Karpas-422 (cell line): ENCODE data around the gene LRRC45. TPM values are rescaled to one million over a fixed set of nuclear protein-coding genes. Genes with fewer than 3 reads are reported as not detected.

Experiments used
- DNase-seq: peaks from one replicate; pipeline ENCODE4 v3.0.0-alpha.2; 2015
- H2AFZ ChIP-seq: fragments of 200-600 bp; sonication (generic); 2 replicates; pipeline ENCODE4 v1.6.1; 2014; ENCODE audit warnings: antibody characterized with exemption, low read length, mixed read lengths
- H3K27ac ChIP-seq: fragments of 200-600 bp; sonication (generic); 2 replicates; pipeline ENCODE4 v1.5.1; 2014; ENCODE audit warnings: mild to moderate bottlenecking, low read length, moderate library complexity
- H3K27me3 ChIP-seq: fragments of 200-600 bp; sonication (generic); 2 replicates; pipeline ENCODE4 v1.6.1; 2014; ENCODE audit warnings: low read length, mixed read lengths
- H3K36me3 ChIP-seq: fragments of 200-600 bp; sonication (generic); 2 replicates; pipeline ENCODE4 v1.6.1; 2014; ENCODE audit warnings: low read length, mixed read lengths; ENCODE audit not compliant: insufficient read depth
- H3K4me1 ChIP-seq: fragments of 200-600 bp; sonication (generic); 2 replicates; pipeline ENCODE4 v1.6.1; 2014; ENCODE audit warnings: mild to moderate bottlenecking, low read length, mixed read lengths
- H3K4me2 ChIP-seq: fragments of 200-600 bp; sonication (generic); 2 replicates; pipeline ENCODE4 v1.6.1; 2014; ENCODE audit warnings: low read length, low read depth, mild to moderate bottlenecking; ENCODE audit not compliant: poor library complexity, severe bottlenecking
- H3K4me3 ChIP-seq: fragments of 200-600 bp; sonication (generic); 2 replicates; pipeline ENCODE4 v1.5.1; 2014; ENCODE audit warnings: mild to moderate bottlenecking, antibody characterized with exemption, low read length, mixed read lengths
- H3K79me2 ChIP-seq: fragments of 200-600 bp; sonication (generic); 2 replicates; pipeline ENCODE4 v1.6.1; 2014; ENCODE audit warnings: mild to moderate bottlenecking, low read length, mixed read lengths
- H3K9ac ChIP-seq: fragments of 200-600 bp; sonication (generic); 2 replicates; pipeline ENCODE4 v1.6.0; 2014; ENCODE audit warnings: low read length
- H3K9me2 ChIP-seq: fragments of 200-600 bp; sonication (generic), shearing (Covaris generic); replicated peaks from 2 replicates; pipeline ENCODE4 v1.6.0; 2014; ENCODE audit warnings: mild to moderate bottlenecking, low read length, moderate library complexity; ENCODE audit not compliant: insufficient read depth
- H3K9me3 ChIP-seq: fragments of 300-700, 200-600 bp; sonication (generic); 2 replicates; pipeline ENCODE4 v1.6.1; 2014; ENCODE audit warnings: low read length, mixed read lengths
- H4K20me1 ChIP-seq: fragments of 200-600 bp; sonication (generic); 2 replicates; pipeline ENCODE4 v1.6.1; 2014; ENCODE audit warnings: mild to moderate bottlenecking, antibody characterized with exemption, low read length, low read depth; ENCODE audit not compliant: insufficient read depth
- total RNA-seq: library from RNA; depleted of rRNA; stranded (reverse); fragments of >200 nt; shearing (Covaris generic); gene quantifications from 2 replicates; pipeline ENCODE4 v1.2.3, GENCODE V29; 2014; ENCODE audit warnings: low replicate concordance

The LRRC45 gene
- total RNA-seq, 1 experiment from 2014 or later = 13.3 TPM

- H3K4me1 ChIP-seq = peaks cover 21% of the 10 kb centered on the region
- H2AFZ ChIP-seq = no peak overlapping the region
- H3K27me3 ChIP-seq = no peaks in the 10 kb centered on the region
- no peaks in the 10 kb centered on the region for H3K36me3 ChIP-seq
- no peaks in the 10 kb centered on the region for H3K9me2 ChIP-seq
- H3K27ac ChIP-seq = no peak overlapping the region
- DNase-seq = no peak
- H3K79me2 ChIP-seq = peaks cover 17% of the 10 kb centered on the region
- H3K4me2 ChIP-seq = no peak overlapping the region
- H3K9me3 ChIP-seq = no peaks in the 10 kb centered on the region
- peaks cover 17% of the 10 kb centered on the region; the same call in 1 of the 2 replicates for H4K20me1 ChIP-seq
- no peak overlapping the region for H3K9ac ChIP-seq
- H3K4me3 ChIP-seq = no peak overlapping the region
Observed at GRCh38 chr17:82056729-82057621, 33.9 kb downstream of the LRRC45 start.

- Histone ChIP-seq H3K4me1 (peaks cover 13% of the 10 kb centered on the region), H3K36me3 (no peaks in the 10 kb centered on the region)
- no peak for DNase-seq
Observed at GRCh38 chr17:82058230-82058854, 35.2 kb downstream of the LRRC45 start.

GRCh38 chr17:82058855-82059249, 35.7 kb downstream of the LRRC45 start:
- Histone ChIP-seq H3K9ac (no peak overlapping the region), H3K4me2 (no peak overlapping the region), H3K4me3 (no peak overlapping the region), H3K27me3 (no peaks in the 10 kb centered on the region), H3K79me2 (peaks cover 7% of the 10 kb centered on the region), H3K27ac (no peak overlapping the region), H3K4me1 (peaks cover 12% of the 10 kb centered on the region), H3K36me3 (no peaks in the 10 kb centered on the region), H3K9me3 (no peaks in the 10 kb centered on the region), H3K9me2 (no peaks in the 10 kb centered on the region), H4K20me1 (0 out of 2 replicates have a peak, but pooled peaks cover 11% of the 10 kb centered on the region), H2AFZ (no peak overlapping the region)
- DNase-seq = no peak

More at GRCh38 chr17:82058230-82058854, 35.2 kb downstream of the LRRC45 start:
- Histone ChIP-seq H3K79me2 (peaks cover 6% of the 10 kb centered on the region), H4K20me1 (0 out of 2 replicates have a peak, but pooled peaks cover 9% of the 10 kb centered on the region), H3K9me2 (no peaks in the 10 kb centered on the region), H2AFZ (no peak overlapping the region), H3K9me3 (no peaks in the 10 kb centered on the region), H3K4me3 (no peak overlapping the region), H3K27ac (no peak overlapping the region), H3K4me2 (no peak overlapping the region), H3K9ac (no peak overlapping the region), H3K27me3 (no peaks in the 10 kb centered on the region)

- DNase-seq = no peak
- Histone ChIP-seq H3K36me3 (no peaks in the 10 kb centered on the region), H3K4me2 (no peak overlapping the region), H3K4me1 (peaks cover 18% of the 10 kb centered on the region), H2AFZ (no peak overlapping the region), H3K27me3 (no peaks in the 10 kb centered on the region), H3K27ac (no peak overlapping the region), H3K9ac (no peak overlapping the region), H3K4me3 (no peak overlapping the region), H4K20me1 (0 out of 2 replicates have a peak, but pooled peaks cover 11% of the 10 kb centered on the region), H3K9me3 (no peaks in the 10 kb centered on the region), H3K9me2 (no peaks in the 10 kb centered on the region), H3K79me2 (peaks cover 13% of the 10 kb centered on the region)
Observed at GRCh38 chr17:82059272-82060000, 36.3 kb downstream of the LRRC45 start.

- no peaks in the 10 kb centered on the region for H3K36me3 ChIP-seq
Observed at GRCh38 chr17:82060001-82060380, 36.9 kb downstream of the LRRC45 start.

GRCh38 chr17:82060614-82061013, 37.5 kb downstream of the LRRC45 start:
- Histone ChIP-seq H3K9ac (no peak overlapping the region), H4K20me1 (peaks cover 16% of the 10 kb centered on the region; the same call in 1 of the 2 replicates)

More at GRCh38 chr17:82060001-82060380, 36.9 kb downstream of the LRRC45 start:
- H3K4me1 ChIP-seq = peaks cover 23% of the 10 kb centered on the region
- peaks cover 16% of the 10 kb centered on the region; the same call in 1 of the 2 replicates for H4K20me1 ChIP-seq
- no peak overlapping the region for H3K9ac ChIP-seq
- H3K4me3 ChIP-seq = no peak overlapping the region
- no peak for DNase-seq
- H3K27me3 ChIP-seq = no peaks in the 10 kb centered on the region
- no peaks in the 10 kb centered on the region for H3K9me2 ChIP-seq
- H3K79me2 ChIP-seq = peaks cover 18% of the 10 kb centered on the region
- no peaks in the 10 kb centered on the region for H3K9me3 ChIP-seq
- no peak overlapping the region for H2AFZ ChIP-seq
- no peak overlapping the region for H3K4me2 ChIP-seq
- no peak overlapping the region for H3K27ac ChIP-seq

GRCh38 chr17:82061047-82061925, 38.2 kb downstream of the LRRC45 start:
- H3K79me2 ChIP-seq = peaks cover 28% of the 10 kb centered on the region
- H4K20me1 ChIP-seq = peaks cover 12% of the 10 kb centered on the region; the same call in 1 of the 2 replicates
- DNase-seq = no peak
- peaks cover 26% of the 10 kb centered on the region for H3K4me1 ChIP-seq
- H3K4me2 ChIP-seq = no peak overlapping the region
- H3K9me2 ChIP-seq = no peaks in the 10 kb centered on the region
- H3K27ac ChIP-seq = no peak overlapping the region
- no peaks in the 10 kb centered on the region for H3K36me3 ChIP-seq
- H3K4me3 ChIP-seq = no peak overlapping the region
- H2AFZ ChIP-seq = no peak overlapping the region
- no peaks in the 10 kb centered on the region for H3K27me3 ChIP-seq
- H3K9me3 ChIP-seq = no peaks in the 10 kb centered on the region
- no peak overlapping the region for H3K9ac ChIP-seq

More at GRCh38 chr17:82060614-82061013, 37.5 kb downstream of the LRRC45 start:
- Histone ChIP-seq H3K4me1 (peaks cover 23% of the 10 kb centered on the region), H3K9me2 (no peaks in the 10 kb centered on the region), H3K4me2 (no peak overlapping the region), H3K79me2 (peaks cover 23% of the 10 kb centered on the region), H3K9me3 (no peaks in the 10 kb centered on the region), H2AFZ (no peak overlapping the region), H3K4me3 (no peak overlapping the region), H3K36me3 (no peaks in the 10 kb centered on the region), H3K27ac (no peak overlapping the region), H3K27me3 (no peaks in the 10 kb centered on the region)
- DNase-seq = no peak
